ENCODE measurements around the gene AMIGO2.

Gene AMIGO2

DNA sequence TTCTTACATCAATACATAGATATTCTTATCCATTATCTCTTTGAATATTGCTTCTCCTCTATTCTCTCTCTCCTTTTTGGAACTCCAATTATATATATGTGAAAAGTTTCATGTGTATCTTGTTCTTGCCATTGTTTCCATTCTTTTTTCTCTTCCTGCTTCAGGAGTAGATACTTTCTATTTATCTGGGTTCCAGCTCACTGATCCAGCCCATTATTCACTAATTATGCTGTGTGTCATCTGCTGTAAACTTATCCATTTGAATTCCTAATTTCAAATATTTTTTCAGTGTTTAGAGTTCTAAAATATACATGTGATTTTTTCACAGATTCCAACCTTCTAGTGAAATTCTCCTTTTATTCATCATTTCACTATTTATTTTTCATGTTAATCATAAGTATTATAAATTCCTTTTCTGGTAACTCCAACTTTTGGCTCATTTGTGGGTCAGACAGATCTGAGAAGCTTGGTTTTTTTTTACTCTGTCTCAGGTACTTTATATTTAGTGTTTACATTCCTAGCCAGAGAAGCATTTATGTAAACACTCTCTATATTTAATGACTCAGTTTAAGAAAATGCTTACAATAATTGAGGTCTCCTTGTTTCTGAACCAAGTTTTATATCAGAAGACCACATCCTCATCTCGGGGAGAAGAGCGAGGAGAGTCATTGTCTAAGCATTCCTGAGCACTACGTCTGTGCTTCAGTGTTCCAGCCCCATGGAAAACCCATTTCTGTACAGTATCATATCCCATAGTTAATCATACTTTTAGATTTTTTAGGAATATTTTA lies 15.9 kb upstream of the AMIGO2 start:
- DNase-seq, result no peak

- DNase-seq, result no peak
Observed at GRCh38 chr12:47094804-47095203, 15.0 kb upstream of the AMIGO2 start.

GRCh38 chr12:47091009-47091408 lies 11.2 kb upstream of the AMIGO2 start:
- no peak for DNase-seq

- no peak for DNase-seq
Observed at GRCh38 chr12:47088021-47088944, 8.5 kb upstream of the AMIGO2 start.

GRCh38 chr12:47087088-47087688 lies 7.4 kb upstream of the AMIGO2 start:
- DNase-seq, result no peak

GRCh38 chr12:47085815-47086252 lies 6.1 kb upstream of the AMIGO2 start:
- DNase-seq, result no peak

- no peak for DNase-seq
Observed at GRCh38 chr12:47084172-47084571, 4.4 kb upstream of the AMIGO2 start.

GRCh38 chr12:47082796-47083621 lies 3.2 kb upstream of the AMIGO2 start:
- no peak for DNase-seq

DNA sequence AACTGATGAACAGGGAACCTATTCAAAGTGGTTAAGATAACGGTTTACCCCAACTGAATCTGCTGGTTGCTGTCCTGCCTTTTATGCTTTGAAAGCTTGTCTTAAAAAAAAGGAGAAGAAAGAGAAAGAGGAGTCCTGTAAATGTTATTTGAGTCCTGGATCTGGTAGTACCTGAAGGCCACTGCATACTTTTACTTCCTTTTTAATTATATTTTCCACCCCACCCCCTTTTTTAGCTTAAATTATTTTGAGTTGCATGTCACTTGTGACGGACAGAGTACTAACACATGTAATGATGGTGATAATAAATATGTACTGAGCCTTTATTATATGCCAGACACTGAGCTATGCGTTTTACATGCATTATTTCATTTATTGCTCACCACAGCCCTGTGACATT lies 2.5 kb upstream of the AMIGO2 start:
- DNase-seq, result no peak

- DNase-seq, result no peak
Observed at GRCh38 chr12:47080725-47081502, 1.2 kb upstream of the AMIGO2 start.

GRCh38 chr12:47079981-47080724 lies 394 bp upstream of the AMIGO2 start:
- DNase-seq, result peak; percentile 53

GRCh38 chr12:47078733-47079467 lies 859 bp downstream of the AMIGO2 start:
- no peak for DNase-seq

DNA sequence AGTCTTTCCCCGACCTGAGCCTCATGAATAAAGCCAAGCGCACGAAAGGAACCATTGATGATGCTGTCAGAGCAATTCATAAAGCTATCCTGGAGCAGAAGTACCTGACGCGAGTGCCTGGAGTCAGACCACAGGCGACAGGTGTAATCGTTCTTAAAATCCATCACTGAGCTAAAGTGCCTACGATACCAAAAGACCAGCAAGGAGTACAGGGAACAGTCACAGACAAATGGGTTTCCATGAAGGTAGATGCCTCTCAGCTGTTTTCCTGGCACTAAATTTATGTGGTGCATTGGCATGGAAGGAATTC lies 1.7 kb downstream of the AMIGO2 start:
- DNase-seq, result no peak

DNA sequence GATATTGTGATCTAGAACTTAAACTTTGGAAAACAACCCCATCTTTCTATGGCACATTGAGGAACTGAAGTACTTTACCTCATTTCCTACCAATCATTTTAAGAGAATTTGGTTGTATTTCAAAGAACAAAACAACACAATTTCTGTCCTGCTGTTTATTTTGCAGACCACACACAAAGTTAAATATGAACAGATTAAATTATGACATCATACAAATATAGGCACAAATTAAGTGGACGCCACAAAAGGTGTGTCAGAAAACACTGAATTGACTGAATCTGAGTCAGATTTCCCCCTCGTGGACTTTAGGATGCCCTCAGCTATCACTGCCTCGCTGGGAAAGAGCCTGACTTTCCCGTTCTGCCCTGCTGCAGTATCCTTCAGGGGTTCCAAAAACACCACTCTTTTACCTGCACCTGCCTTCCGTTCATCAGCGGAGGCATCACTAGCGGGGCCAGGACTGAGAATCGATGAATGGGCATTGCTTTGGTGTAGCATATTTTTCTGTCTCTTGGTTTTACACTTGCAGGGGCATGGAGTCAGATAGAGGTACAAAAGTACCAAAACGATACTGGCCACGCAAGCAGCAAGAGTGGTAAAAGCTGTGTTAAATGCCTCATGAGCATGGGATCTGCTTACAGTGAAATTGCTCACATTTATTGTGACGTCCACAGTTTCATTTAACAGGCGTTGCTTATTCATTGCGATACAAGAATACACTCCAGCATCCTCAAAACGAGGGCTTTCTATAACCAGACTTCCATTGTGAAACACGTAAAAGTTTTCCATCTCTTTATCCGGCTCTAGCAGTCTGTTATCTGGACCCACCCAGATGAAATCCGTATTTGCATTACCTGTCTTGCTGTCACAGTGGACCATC lies 2.3 kb downstream of the AMIGO2 start:
- no peak for DNase-seq

DNA sequence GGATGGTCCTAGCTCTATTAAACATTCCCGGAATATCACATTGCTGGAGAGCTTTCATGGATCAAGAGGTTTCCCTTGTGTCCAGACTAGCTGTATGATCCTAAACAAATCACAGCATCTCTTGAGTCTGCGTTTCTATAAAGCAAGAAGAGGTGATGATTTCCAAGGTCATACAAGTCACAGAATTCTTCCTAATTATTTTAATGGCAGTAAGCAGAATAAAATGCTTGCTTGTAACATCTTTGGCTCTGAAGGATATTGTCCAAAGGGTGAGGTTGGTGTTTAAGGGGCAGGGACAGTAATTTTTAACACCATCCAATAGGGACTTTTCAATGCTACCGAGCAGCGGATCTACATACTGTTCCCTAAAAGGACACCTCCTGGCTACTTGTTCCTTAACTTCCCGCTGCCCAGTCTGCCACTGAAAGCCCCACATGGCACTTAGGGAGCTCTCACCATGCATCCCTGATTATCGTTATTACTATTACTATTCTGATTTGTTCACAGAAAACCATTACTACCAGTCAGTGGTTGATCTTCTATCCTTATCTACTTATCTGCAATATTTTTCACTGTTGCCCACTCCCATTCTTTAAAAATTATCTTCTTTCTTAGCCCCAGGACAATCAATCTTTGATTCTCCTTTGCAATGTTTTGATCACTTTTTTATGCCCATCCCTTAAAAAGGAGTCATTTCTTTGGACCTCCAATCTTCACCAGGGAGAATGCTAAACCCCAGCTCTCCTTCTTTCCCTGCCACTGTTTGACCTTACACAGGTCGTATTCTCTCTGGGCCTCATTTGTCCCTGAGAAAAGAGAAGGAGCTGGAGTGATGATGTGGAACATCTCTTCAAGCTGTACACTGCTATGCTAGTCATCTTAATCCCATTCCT lies 4.3 kb downstream of the AMIGO2 start:
- no peak for DNase-seq

- no peak for DNase-seq
Observed at GRCh38 chr12:47074757-47075156, 5.0 kb downstream of the AMIGO2 start.

GRCh38 chr12:47073951-47074350 lies 5.8 kb downstream of the AMIGO2 start:
- DNase-seq, result no peak

GRCh38 chr12:47071241-47071852 lies 8.4 kb downstream of the AMIGO2 start:
- DNase-seq, result no peak
